Measurements from ENCODE around the gene HMX1. TPM values are rescaled to one million over a fixed set of nuclear protein-coding genes. Genes with fewer than 3 reads are reported as not detected.

Gene HMX1
- total RNA-seq, 4 donors from 2014 or later, result 2.6 TPM; not detected in 3

DNA sequence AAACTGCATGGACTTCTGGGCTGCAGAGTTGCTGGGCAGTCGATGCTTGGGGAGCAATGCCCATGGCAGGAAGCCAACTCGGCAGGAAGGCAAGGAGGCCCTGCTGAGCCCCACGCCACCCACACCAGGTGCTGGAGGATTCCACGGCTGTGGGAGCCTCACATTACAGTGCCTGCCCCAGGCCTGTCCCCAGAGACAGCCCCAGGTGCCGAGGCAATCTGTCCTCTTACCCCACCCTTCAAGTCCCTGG is 53.9 kb downstream of the HMX1 start:
- H3K9me3 ChIP-seq, result no peaks in the 10 kb centered on the region
- TF ChIP-seq, protein P1, sequence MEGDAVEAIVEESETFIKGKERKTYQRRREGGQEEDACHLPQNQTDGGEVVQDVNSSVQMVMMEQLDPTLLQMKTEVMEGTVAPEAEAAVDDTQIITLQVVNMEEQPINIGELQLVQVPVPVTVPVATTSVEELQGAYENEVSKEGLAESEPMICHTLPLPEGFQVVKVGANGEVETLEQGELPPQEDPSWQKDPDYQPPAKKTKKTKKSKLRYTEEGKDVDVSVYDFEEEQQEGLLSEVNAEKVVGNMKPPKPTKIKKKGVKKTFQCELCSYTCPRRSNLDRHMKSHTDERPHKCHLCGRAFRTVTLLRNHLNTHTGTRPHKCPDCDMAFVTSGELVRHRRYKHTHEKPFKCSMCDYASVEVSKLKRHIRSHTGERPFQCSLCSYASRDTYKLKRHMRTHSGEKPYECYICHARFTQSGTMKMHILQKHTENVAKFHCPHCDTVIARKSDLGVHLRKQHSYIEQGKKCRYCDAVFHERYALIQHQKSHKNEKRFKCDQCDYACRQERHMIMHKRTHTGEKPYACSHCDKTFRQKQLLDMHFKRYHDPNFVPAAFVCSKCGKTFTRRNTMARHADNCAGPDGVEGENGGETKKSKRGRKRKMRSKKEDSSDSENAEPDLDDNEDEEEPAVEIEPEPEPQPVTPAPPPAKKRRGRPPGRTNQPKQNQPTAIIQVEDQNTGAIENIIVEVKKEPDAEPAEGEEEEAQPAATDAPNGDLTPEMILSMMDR (IDR thresholded peaks at IDR 0.05), result no peak
- TF ChIP-seq POLR2A (IDR thresholded peaks at IDR 0.05), result no peak
- intact Hi-C loops (cut with DNase I), result no loop called here
- WGBS, 2 donors, result 0 to 31% methylated on average over 1 to 3 of the region's 5 CpGs
- H3K4me1 ChIP-seq, result no peaks in the 10 kb centered on the region
- no peaks in the 10 kb centered on the region for H3K36me3 ChIP-seq
- DNase-seq, result no peak
- H3K27ac ChIP-seq, result no peak overlapping the region
- no peak overlapping the region for H3K4me3 ChIP-seq (replicated peaks in 1 of 3)
- H3K27me3 ChIP-seq, result no peaks in the 10 kb centered on the region

DNA sequence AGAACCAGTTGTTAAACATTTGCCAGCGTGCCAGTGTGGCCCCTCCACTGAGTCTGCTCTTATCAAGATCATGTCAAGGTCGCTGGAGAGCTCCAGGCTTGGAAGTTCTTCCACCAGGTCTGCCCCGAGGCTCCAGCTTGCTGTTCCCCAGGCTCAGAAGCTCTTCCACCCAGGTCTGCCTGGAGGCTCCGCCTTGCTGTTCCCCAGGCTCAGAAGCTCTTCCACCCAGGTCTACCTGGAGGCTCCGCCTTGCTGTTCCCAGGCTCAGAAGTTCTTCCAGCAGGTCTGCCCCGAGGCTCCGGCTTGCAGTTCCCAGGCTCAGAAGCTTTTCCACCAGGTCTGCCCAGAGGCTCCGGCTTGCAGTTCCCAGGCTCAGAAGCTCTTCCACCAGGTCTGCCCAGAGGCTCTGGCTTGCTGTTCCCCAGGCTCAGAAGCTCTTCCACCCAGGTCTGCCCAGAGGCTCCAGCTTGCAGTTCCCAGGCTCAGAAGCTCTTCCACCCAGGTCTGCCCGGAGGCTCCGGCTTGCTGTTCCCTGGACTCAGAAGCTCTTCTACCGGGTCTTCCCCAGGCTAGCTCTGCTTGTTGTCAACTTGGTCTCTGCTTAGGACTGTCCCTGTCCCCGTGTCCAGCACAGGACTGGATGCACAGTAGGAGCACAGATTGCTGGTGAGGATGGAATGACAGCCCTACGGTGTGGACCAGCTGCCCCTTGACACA is 54.4 kb downstream of the HMX1 start:
- WGBS, 2 donors, result 81 to 90% methylated on average over 12 to 13 of the region's 13 CpGs
- Histone ChIP-seq H3K9me3 (no peaks in the 10 kb centered on the region), H3K4me3 (replicated peaks in 1 of 3) (no peak overlapping the region), H3K27me3 (no peaks in the 10 kb centered on the region), H3K36me3 (no peaks in the 10 kb centered on the region), H3K4me1 (no peaks in the 10 kb centered on the region), H3K27ac (no peak overlapping the region)
- no peak for DNase-seq
- TF ChIP-seq, protein P1 (IDR thresholded peaks at IDR 0.05), result no peak
- no peak for TF ChIP-seq POLR2A (IDR thresholded peaks at IDR 0.05)
- intact Hi-C loops (cut with DNase I), result no loop called here

All from thyroid gland (tissue), 4 donors.